HS-27A (cell line): Measurements from ENCODE around the gene NFS1.
"Not testable (repeated sequence)": the region's sequence is repeated elsewhere in the genome, so short reads cannot be mapped to it uniquely, and the experiment has no call there.

ENCODE experiments used
- DNase-seq: peaks from one replicate; pipeline ENCODE4 v3.0.0-alpha.2; 2012; ENCODE audit warnings: low read depth, missing footprints

NFS1 gene

GRCh38 chr20:35729836-35730582, 30.9 kb upstream of the NFS1 start:
- DNase-seq: no peak

GRCh38 chr20:35729283-35729807, 30.2 kb upstream of the NFS1 start:
- DNase-seq: no peak

- no peak for DNase-seq
These were observed 27.9 kb upstream of the NFS1 start for GRCh38 chr20:35726842-35727711.

GRCh38 chr20:35724321-35725230, 25.4 kb upstream of the NFS1 start:
- no peak for DNase-seq

GRCh38 chr20:35723652-35724320, 24.6 kb upstream of the NFS1 start:
- DNase-seq: not testable (repeated sequence)

- DNase-seq: not testable (repeated sequence)
These were observed 24.1 kb upstream of the NFS1 start for GRCh38 chr20:35723275-35723639.

- no peak for DNase-seq
These were observed 22.5 kb upstream of the NFS1 start for GRCh38 chr20:35721621-35722020.

- no peak for DNase-seq
These were observed 22.1 kb upstream of the NFS1 start for GRCh38 chr20:35721219-35721618.

- no peak for DNase-seq
These were observed 21.3 kb upstream of the NFS1 start for GRCh38 chr20:35720165-35721123.

- no peak for DNase-seq
These were observed 20.6 kb upstream of the NFS1 start for GRCh38 chr20:35719717-35720116.

GRCh38 chr20:35718972-35719635, 20.0 kb upstream of the NFS1 start:
- DNase-seq: no peak

GRCh38 chr20:35718321-35718720, 19.2 kb upstream of the NFS1 start:
- not testable (repeated sequence) for DNase-seq

- DNase-seq: no peak
These were observed 17.2 kb upstream of the NFS1 start for GRCh38 chr20:35716330-35716729.

GRCh38 chr20:35715652-35716051, 16.5 kb upstream of the NFS1 start:
- DNase-seq: no peak

GRCh38 chr20:35714127-35714526, 15.0 kb upstream of the NFS1 start:
- DNase-seq: no peak

- DNase-seq: not testable (repeated sequence)
These were observed 14.0 kb upstream of the NFS1 start for GRCh38 chr20:35713120-35713519.

GRCh38 chr20:35711588-35712209, 12.5 kb upstream of the NFS1 start:
- no peak for DNase-seq

- DNase-seq: no peak
These were observed 11.9 kb upstream of the NFS1 start for GRCh38 chr20:35710884-35711587.

- no peak for DNase-seq
These were observed 10.9 kb upstream of the NFS1 start for GRCh38 chr20:35710039-35710438.
